GM18858 (cell line): ENCODE measurements around the gene MRPS2.
"Not testable (repeated sequence)": the region's sequence is repeated elsewhere in the genome, so short reads cannot be mapped to it uniquely, and the experiment has no call there.

Source experiments
- ATAC-seq: cut with Tn5 transposase; IDR thresholded peaks from one replicate; pipeline ENCODE4 v1.9.1; 2021; ENCODE audit not compliant: unreplicated experiment

Gene MRPS2

DNA sequence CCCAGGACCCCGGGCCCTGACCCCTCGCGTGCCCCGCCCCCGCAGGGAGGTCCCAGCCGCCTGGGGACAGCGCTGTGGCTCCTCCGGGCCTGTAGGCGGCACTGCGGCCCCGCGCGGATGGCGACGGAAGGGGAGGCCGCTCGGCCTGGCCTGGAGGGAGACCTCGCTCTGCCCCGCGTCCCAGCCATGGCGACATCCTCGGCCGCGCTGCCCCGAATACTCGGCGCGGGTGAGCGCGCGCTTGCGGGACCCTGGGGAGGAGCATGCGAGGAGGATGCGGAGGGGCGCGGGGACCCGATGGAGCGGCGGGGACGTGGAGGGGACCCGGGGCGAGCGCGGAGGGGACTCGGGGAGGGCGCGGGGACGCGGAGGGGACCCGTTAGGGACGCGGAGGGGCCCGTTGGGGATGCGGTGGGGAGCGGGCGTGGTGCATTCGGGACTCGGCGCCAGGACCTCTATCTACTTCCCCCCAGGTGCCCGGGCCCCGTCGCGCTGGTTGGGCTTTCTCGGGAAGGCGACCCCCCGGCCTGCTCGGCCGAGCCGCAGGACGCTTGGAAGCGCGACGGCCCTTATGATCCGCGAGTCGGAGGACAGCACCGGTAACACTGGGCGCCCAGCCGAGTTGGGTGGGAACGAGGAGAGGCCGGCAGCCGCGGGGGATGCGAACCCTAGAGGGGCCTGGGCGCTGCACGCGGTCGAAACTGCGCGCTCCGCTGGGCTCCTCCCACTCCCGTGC, at the start of gene MRPS2:
Gene MRPS2 (plus strand): TSS at position 158 of the 736 bp plus-strand sequence. CDS start 29 bp downstream, at position 187.
- ATAC-seq, result no peak

- no peak for ATAC-seq
Observed at GRCh38 chr9:135450956-135451355, 49.5 kb upstream of the MRPS2 start.

DNA sequence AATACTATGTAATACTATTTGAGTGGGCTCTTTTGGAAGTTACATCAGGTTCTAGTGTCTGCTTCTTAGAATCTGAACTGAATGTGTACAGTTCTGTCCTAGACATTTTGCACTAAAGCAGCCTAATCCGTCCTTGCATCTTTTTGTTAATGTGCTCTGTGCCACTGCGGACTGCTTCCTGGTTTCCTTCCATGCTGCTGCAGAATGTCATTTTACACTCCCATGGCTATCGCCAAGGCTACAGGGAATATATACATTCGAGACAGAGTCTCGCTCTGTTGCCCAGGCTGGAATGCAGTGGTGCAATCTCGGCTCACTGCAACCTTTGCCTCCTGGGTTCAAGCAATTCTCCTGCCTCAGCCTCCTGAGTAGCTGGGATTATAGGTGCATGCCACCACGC, 48.6 kb upstream of the MRPS2 start:
- ATAC-seq, result not testable (repeated sequence)

- no peak for ATAC-seq
Observed at GRCh38 chr9:135454737-135455136, 45.7 kb upstream of the MRPS2 start.

DNA sequence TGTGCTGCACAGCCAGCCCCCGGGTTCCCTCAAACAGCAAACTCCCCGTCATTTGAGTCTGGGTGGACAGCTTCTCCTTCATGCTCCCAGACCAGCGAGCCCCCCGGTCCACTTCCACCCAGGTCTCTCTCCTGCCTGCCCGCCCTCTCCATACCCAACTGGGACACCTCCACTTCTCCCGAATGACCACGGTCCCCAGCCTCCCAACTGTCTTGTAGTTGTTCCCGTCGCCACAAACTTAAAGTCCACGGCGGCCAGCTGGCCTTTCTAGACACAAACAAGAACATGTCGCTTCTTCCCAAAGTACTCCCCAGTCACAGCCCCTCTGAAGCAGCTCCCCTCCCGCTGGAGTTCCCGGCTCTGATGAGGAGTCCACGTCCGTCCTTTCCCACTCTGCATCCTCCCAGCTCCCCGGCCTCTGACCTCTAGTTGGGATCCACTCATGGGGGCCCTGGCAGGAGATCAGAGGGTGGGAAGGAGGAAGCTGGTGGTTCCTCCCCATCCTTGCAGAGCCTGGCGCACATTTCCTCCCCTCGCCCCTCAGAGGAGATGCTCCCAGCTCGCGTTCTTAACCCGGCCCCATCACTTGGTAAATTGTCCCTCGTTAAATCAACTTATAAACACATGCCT, 45.0 kb upstream of the MRPS2 start:
- no peak for ATAC-seq

DNA sequence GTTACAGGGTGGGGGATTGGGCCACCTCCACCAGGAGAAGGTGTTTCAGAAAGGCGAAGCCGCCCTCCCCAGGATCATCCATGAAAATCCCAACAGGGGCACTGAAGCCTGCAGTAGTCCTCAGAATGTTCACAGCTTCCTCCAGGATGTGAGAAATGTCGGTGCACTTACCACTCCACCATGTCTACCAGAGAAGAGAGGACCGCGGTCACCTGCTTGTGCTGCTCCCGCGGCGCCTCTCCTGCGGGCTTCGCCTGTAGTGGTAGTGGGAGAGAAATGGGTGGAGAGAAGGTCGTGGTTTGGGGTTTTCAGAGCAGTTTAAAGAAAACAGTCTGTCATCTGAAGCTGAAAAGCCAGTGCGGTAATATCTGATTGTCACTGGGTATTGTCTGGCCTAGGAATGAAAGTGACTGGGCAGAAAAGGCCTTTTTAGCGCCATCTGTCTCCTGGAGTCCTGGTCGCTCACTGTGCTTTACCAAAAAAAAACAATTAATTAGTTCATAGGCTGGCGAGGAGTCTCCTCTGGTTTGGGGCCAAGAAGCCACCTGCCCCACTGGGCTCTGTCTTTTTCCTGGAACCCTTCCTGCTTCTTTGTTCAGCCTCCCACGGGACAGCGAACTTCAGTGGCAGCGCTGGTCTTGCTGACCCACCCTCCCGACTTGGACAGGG, 43.9 kb upstream of the MRPS2 start:
- no peak for ATAC-seq

DNA sequence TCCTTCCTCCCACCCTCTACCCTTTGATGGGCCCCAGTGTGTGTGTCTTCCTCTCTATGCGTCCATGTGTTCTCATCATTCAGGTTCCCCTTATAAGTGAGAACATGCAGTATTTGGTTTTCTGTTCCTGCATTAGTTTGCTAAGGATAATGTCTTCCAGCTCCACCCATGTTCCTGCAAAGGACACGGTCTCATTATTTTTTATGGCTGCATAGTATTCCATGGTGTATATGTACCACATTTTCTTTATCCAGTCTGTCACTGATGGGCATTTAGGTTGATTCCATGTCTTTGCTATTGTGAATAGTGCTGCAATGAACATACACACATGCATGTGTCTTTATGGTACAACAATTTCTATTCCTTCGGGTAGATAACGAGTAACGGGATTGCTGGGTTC, 42.0 kb upstream of the MRPS2 start:
- ATAC-seq, result not testable (repeated sequence)

- ATAC-seq, result no peak
Observed at GRCh38 chr9:135461936-135462335, 38.5 kb upstream of the MRPS2 start.

GRCh38 chr9:135463140-135463539, 37.3 kb upstream of the MRPS2 start:
- no peak for ATAC-seq

DNA sequence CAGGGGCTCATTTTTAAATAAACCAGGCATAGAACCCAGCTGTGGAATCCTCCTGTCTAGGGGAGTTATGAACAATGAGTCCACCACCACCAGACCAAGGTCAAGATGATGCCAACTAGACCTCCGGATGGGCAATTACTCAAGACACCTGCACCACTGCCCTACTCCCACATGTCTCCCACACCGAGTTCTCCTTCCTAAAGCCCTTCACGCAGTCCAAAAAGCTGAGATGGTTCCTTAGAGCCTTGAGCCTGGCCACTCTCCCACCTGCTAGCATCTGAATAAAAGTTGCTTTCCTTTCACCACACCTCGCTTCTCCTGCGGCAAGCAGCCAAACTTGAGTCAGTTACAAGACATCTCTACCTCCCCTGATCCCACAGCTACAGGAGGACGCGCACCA, 36.3 kb upstream of the MRPS2 start:
- ATAC-seq, result no peak

DNA sequence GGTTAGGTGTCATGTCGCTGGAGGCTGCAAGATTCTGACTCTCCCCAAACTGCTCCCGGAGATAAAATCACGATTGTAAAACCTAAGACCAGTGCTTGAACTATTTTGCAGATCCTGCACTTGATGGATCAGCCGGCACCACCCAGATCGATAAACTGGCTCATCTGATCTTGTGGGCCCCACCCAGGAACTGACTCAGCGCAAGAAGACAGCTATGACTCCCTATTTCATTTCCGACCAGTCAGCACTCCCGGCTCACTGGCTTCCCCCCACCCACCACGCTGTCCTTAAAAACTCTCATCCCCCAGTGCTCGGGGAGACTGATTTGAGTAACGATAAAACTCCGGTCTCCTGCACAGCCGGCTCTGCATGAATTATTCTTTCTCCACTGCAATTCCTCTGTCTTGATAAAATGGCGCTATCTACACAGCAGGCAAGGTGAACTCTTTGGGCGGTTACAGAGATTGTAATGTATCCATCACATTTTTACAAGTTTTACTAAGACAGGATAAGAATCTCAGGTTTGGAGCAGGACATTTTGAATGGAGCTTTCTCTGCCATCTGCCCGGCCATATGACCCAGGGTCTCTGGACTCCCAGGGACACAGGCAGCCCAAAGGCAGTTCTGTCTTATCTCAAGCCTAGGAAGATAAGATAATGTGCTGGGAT, 31.5 kb upstream of the MRPS2 start:
- ATAC-seq, result no peak

DNA sequence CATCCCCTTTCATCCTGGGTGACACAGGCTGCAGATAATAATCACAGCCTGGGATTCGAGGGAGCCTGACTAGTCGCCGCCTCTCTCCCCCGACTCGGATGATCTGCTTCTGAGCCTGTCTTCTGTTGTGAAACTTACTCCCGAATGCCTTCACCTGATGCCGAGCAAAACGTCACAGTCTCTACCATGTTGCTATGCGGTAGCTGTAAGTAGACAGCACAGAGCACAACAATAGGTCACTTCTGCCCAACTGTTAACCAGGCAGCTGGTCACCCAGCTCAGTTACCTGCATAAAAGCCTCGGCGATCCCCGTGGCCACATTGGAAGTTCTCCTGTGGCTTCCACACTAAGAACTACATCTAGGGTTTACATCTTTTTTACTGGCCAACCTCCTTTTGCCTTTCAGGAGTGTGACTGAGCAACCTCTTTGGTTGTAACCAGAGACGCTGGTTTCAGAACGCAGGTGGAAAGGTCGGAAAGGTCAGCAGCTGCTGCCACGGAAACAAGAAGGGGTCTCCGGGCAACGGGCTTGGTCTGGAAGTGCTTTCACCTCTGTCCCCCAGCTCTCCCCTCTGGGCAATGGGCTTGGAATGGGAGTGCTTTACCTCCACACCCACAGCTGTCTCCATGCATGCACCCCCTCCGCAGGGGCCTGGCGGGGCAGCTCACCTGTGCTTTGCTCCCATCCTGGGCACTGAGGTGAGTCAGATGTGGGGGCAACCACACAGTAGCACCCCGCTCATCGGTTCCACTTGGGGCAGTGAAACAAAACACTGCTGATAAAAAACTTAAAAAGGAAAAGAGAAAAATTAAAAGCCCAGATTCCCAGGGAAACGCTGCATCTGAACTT, 28.5 kb upstream of the MRPS2 start:
- no peak for ATAC-seq

DNA sequence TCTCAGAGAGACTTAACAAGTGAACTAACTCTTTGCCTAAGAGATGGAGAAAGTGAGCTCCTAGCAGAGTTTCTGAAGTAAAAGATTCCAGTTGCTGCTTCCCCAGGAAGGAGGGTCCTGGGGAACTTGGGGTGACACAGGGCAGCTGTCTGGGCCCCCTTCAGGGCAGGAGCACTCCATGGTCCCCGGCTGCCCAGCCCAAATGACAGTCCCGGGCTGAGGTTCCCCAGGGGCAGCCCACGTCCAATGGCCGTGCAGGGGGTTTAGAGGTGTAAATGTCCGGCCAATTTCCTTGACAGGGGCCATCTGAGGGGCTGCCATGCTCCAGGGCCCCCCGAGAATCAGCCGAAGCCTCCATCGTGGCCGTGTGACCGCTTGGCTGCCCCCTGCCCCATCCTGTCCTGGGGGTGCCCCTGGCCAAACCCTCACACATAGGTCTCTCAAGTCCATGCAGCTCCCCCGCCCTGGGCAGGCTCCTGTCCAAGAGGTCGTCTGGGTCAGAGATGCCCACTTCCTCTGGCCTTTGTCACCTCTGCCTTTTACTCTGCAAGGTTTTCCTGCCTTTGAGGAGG, 26.4 kb upstream of the MRPS2 start:
- no peak for ATAC-seq

DNA sequence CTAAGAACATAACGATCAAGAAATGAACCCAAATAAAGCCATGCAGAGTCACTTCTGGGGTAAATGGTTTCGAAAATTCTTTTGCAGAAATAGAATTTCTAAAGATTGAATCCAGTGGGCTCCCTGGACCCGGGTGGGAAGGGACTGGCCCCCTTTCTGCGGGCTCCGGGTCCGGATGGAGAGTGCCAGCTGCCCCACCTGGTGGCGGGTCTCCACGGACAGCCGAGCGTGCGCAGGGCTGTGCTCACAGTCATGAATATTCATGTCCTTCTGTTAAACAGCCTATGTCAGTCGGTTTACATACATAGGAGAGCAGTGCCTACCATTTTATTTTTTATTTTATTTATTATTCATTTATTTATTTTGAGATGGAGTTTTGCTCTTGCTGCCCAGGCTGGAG, 25.6 kb upstream of the MRPS2 start:
- no peak for ATAC-seq

DNA sequence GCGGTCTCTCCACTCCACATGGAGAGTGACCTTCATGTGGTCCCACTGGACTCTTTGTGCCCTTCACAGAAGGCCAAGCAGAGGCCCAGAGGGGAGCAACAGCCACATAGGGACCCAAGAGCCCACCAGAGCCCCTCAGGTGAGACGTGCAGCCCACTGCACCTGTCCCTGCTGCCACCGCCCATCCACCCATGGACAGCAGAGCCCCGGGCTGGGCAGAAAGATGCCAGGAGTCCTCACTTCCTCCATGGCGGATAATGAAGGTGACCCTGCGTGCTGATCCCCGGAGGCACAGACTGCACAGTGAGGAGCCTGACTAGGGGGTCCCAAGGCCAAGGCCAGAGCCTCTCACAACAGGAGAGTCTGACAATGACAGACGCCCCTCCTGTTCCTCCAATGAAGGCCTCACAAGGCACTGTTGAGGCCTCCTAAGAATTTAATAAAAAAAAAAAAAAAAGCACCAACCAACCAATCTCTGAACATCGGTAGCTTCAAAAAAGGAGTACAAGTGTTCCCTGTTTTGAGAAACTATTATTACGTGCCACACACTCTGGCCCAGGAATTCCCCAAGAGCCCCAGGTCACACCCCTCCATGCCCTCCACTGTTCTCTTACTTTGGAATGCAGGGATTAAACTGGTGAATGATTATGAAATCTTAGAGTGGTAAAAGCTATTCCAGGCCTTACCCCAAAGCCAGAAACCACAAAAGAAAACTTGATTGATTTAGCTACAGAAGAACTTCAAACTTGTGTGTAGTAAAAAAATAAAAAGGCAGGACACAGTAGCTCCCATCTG, 23.7 kb upstream of the MRPS2 start:
- ATAC-seq, result no peak

DNA sequence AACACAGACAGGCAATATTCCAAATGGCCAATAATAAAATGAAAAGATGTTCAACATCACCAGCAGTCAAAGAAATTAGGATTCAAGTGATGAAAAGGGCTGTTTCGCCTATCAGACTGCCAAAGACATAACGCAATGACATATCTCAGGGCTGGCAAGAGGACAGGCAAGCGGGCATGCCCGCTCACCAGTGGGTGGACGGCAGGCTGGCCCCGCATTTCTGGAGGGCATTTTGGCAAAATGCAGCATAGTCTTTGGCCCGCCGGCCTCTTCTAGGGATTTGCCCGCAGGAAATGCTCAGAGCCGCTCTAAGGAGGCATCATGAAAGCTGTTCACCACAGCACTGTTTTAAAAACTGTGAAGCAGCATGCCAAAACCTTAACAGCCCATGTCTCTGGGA, 22.3 kb upstream of the MRPS2 start:
- ATAC-seq, result no peak

- ATAC-seq, result no peak
Observed at GRCh38 chr9:135478829-135479468, 21.5 kb upstream of the MRPS2 start.

- ATAC-seq, result no peak
Observed at GRCh38 chr9:135479469-135480052, 20.9 kb upstream of the MRPS2 start, which contains the start of gene PPP1R26. TSS of gene PPP1R26 (plus strand) at chr9:135479782. CDS start at chr9:135484511, 4,729 bp downstream.
